ENCODE results near the gene RGS3.

The RGS3 gene

GRCh38 chr9:113501129-113501686 is 37.7 kb downstream of the RGS3 start:
- no peaks in the 10 kb centered on the region for H3K4me1 ChIP-seq (ENCODE audit: insufficient read depth, low read length, severe bottlenecking)
- H3K27me3 ChIP-seq (ENCODE audit: insufficient read depth, low read length) = no peaks in the 10 kb centered on the region
- no peak overlapping the region for H3K27ac ChIP-seq (ENCODE audit: low read depth, low read length, poor library complexity, severe bottlenecking)
- H3K36me3 ChIP-seq (ENCODE audit: insufficient read depth, low read length) = no peaks in the 10 kb centered on the region
- TF ChIP-seq CTCF (IDR thresholded peaks at IDR 0.05; ENCODE audit: low read length) (no peak), EZH2 (IDR thresholded peaks at IDR 0.05; ENCODE audit: borderline replicate concordance, low read length) (no peak)
- no peaks in the 10 kb centered on the region for H4K20me1 ChIP-seq (ENCODE audit: insufficient read depth, low read length)
- H3K4me3 ChIP-seq (ENCODE audit: low read depth, low read length, poor library complexity, severe bottlenecking) = no peak overlapping the region
- no peaks in the 10 kb centered on the region for H3K79me2 ChIP-seq (ENCODE audit: insufficient read depth, low read length)
- H2AFZ ChIP-seq (ENCODE audit: low read length) = no peak overlapping the region
- H3K9ac ChIP-seq (ENCODE audit: low read length) = no peak overlapping the region
- no peaks in the 10 kb centered on the region for H3K9me2 ChIP-seq (ENCODE audit: low read depth, low read length)
- H3K4me2 ChIP-seq (ENCODE audit: low read length) = no peak overlapping the region
- no peaks in the 10 kb centered on the region for H3F3A ChIP-seq (ENCODE audit: insufficient read depth, low read length)
- no peaks in the 10 kb centered on the region for H3K9me3 ChIP-seq (ENCODE audit: low read length)

GRCh38 chr9:113501852-113502251 is 38.3 kb downstream of the RGS3 start:
- no peaks in the 10 kb centered on the region for H3K27me3 ChIP-seq (ENCODE audit: insufficient read depth, low read length)
- H3K4me3 ChIP-seq (ENCODE audit: low read depth, low read length, poor library complexity, severe bottlenecking) = no peak overlapping the region
- H4K20me1 ChIP-seq (ENCODE audit: insufficient read depth, low read length) = no peaks in the 10 kb centered on the region
- H3K4me2 ChIP-seq (ENCODE audit: low read length) = no peak overlapping the region
- TF ChIP-seq EZH2 (IDR thresholded peaks at IDR 0.05; ENCODE audit: borderline replicate concordance, low read length) (no peak), CTCF (IDR thresholded peaks at IDR 0.05; ENCODE audit: low read length) (no peak)
- no peaks in the 10 kb centered on the region for H3K9me2 ChIP-seq (ENCODE audit: low read depth, low read length)
- no peak overlapping the region for H3K9ac ChIP-seq (ENCODE audit: low read length)
- H3K4me1 ChIP-seq (ENCODE audit: insufficient read depth, low read length, severe bottlenecking) = no peaks in the 10 kb centered on the region
- H3F3A ChIP-seq (ENCODE audit: insufficient read depth, low read length) = no peaks in the 10 kb centered on the region
- H3K79me2 ChIP-seq (ENCODE audit: insufficient read depth, low read length) = no peaks in the 10 kb centered on the region
- H3K36me3 ChIP-seq (ENCODE audit: insufficient read depth, low read length) = no peaks in the 10 kb centered on the region
- H3K27ac ChIP-seq (ENCODE audit: low read depth, low read length, poor library complexity, severe bottlenecking) = no peak overlapping the region
- no peak overlapping the region for H2AFZ ChIP-seq (ENCODE audit: low read length)
- no peaks in the 10 kb centered on the region for H3K9me3 ChIP-seq (ENCODE audit: low read length)

- H3K4me3 ChIP-seq (ENCODE audit: low read depth, low read length, poor library complexity, severe bottlenecking) = no peak overlapping the region
- no peak overlapping the region for H3K4me2 ChIP-seq (ENCODE audit: low read length)
Observed at GRCh38 chr9:113502427-113503034, 39.0 kb downstream of the RGS3 start.

More at GRCh38 chr9:113502427-113503034, 39.0 kb downstream of the RGS3 start:
- Histone ChIP-seq H3K9ac (ENCODE audit: low read length) (no peak overlapping the region), H3F3A (ENCODE audit: insufficient read depth, low read length) (no peaks in the 10 kb centered on the region), H3K79me2 (ENCODE audit: insufficient read depth, low read length) (no peaks in the 10 kb centered on the region), H3K36me3 (ENCODE audit: insufficient read depth, low read length) (no peaks in the 10 kb centered on the region), H3K27ac (ENCODE audit: low read depth, low read length, poor library complexity, severe bottlenecking) (no peak overlapping the region), H2AFZ (ENCODE audit: low read length) (no peak overlapping the region), H3K4me1 (ENCODE audit: insufficient read depth, low read length, severe bottlenecking) (no peaks in the 10 kb centered on the region), H4K20me1 (ENCODE audit: insufficient read depth, low read length) (no peaks in the 10 kb centered on the region), H3K27me3 (ENCODE audit: insufficient read depth, low read length) (no peaks in the 10 kb centered on the region), H3K9me3 (ENCODE audit: low read length) (no peaks in the 10 kb centered on the region), H3K9me2 (ENCODE audit: low read depth, low read length) (no peaks in the 10 kb centered on the region)
- TF ChIP-seq EZH2 (IDR thresholded peaks at IDR 0.05; ENCODE audit: borderline replicate concordance, low read length) (no peak), CTCF (IDR thresholded peaks at IDR 0.05; ENCODE audit: low read length) (no peak)
